HCT116 (cell line): ENCODE results near the gene THSD7A. TPM values are rescaled to one million over a fixed set of nuclear protein-coding genes. Genes with fewer than 3 reads are reported as not detected.

Source experiments
- ATAC-seq: fragments of 200-7000 bp; cut with Tn5 transposase; 2 replicates; pipeline ENCODE4 v1.9.1; 2020; ENCODE audit warnings: mild to moderate bottlenecking, moderate library complexity
- BruUV-seq: library from RNA; stranded (reverse); fragments of 400-500 nt; replicated peaks from 2 replicates; lab custom pipeline; 2021; lab: Mats Ljungman, UMichigan
- CTCF ChIA-PET: fragments of 300-600 bp; sonication (Branson Sonifier 250); formaldehyde crosslinking; loops from one replicate; lab custom pipeline; 2021; ENCODE audit warnings: antibody characterized with exemption; lab: Charles Lee
- POLR2A ChIA-PET: fragments of 300-600, 350-600 bp; sonication (Branson Sonifier 250); formaldehyde crosslinking; loops from one replicate; lab custom pipeline; 2021; ENCODE audit warnings: antibody characterized with exemption; lab: Charles Lee
- RAD21 ChIA-PET, 2 experiments: fragments of 300-600 bp; sonication (Branson Sonifier 250); formaldehyde crosslinking; loops; one replicate each; lab custom pipeline; 2023; ENCODE audit warnings: low total read pairs in 2 of 2; ENCODE audit not compliant: uncharacterized antibody in 2 of 2, unreplicated experiment in 2 of 2, low non-redundant PET in 1 of 2; lab: Charles Lee
- DNase-seq: peaks from one replicate; pipeline ENCODE4 v3.0.0-alpha.2; 2010; ENCODE audit warnings: low read depth, low spot score
- H2AFZ ChIP-seq: fragments of 200-600 bp; shearing (Covaris generic), sonication (generic); 2 replicates; pipeline ENCODE4 v1.6.1; 2017; ENCODE audit warnings: low read depth, mixed run types, mixed read lengths, antibody characterized with exemption, low read length; ENCODE audit not compliant: poor library complexity, severe bottlenecking
- H3K27ac ChIP-seq: 2 replicates; pipeline ENCODE4 v1.5.1; 2012; ENCODE audit warnings: low read depth, low read length
- H3K27me3 ChIP-seq: fragments of 200-600 bp; sonication (generic); 2 replicates; pipeline ENCODE4 v1.6.1; 2016; ENCODE audit warnings: mixed run types, low read length, mixed read lengths; ENCODE audit not compliant: insufficient read depth
- H3K36me3 ChIP-seq, 2 experiments: fragments of 200-500 bp in 1 of 2; fragments of 200-600 bp in 1 of 2; sonication (Bioruptor generic) in 1 of 2; sonication (generic) in 1 of 2; 2 replicates each; pipeline versions ENCODE4 v1.5.1 to v1.6.1; 2014 to 2016; ENCODE audit warnings: low read length in 2 of 2, inconsistent platforms in 1 of 2, mixed read lengths in 1 of 2, mixed run types in 1 of 2; ENCODE audit not compliant: insufficient read depth in 2 of 2, control insufficient read depth in 1 of 2
- H3K4me1 ChIP-seq, 2 experiments: fragments of 200-600 bp in 1 of 2; sonication (generic) in 1 of 2; 2 replicates each; pipeline versions ENCODE4 v1.5.1 to v1.6.1; 2012 to 2017; ENCODE audit warnings: low read length in 2 of 2, inconsistent platforms in 1 of 2, mild to moderate bottlenecking in 1 of 2, mixed read lengths in 1 of 2, mixed run types in 1 of 2, moderate library complexity in 1 of 2; ENCODE audit not compliant: insufficient read depth in 2 of 2, control insufficient read depth in 1 of 2
- H3K4me2 ChIP-seq: fragments of 200-600 bp; sonication (generic); 2 replicates; pipeline ENCODE4 v1.6.1; 2017; ENCODE audit warnings: mixed run types, low read length, mixed read lengths
- H3K4me3 ChIP-seq, 2 experiments: fragments of 200-600 bp in 1 of 2; sonication (generic) in 1 of 2; replicated peaks in 1 of 2; 2 replicates each; pipeline ENCODE4 v1.5.1; 2011 to 2016; ENCODE audit warnings: low read length in 2 of 2, control low read depth in 1 of 2, low read depth in 1 of 2, mild to moderate bottlenecking in 1 of 2, mixed read lengths in 1 of 2, mixed run types in 1 of 2
- H3K79me2 ChIP-seq: fragments of 200-600 bp; sonication (generic); 2 replicates; pipeline ENCODE4 v1.6.1; 2017; ENCODE audit warnings: mild to moderate bottlenecking, mixed run types, low read length, moderate library complexity, mixed read lengths; ENCODE audit not compliant: insufficient read depth
- H3K9ac ChIP-seq: fragments of 200-600 bp; sonication (generic); 2 replicates; pipeline ENCODE4 v1.6.1; 2016; ENCODE audit warnings: low read length, mixed read lengths
- H3K9me2 ChIP-seq: fragments of 200-600 bp; sonication (generic), shearing (Covaris generic); 2 replicates; pipeline ENCODE4 v1.6.1; 2017; ENCODE audit warnings: mixed run types, mild to moderate bottlenecking, moderate library complexity; ENCODE audit not compliant: insufficient read depth
- H3K9me3 ChIP-seq, 2 experiments: fragments of 200-500 bp in 1 of 2; fragments of 200-600 bp in 1 of 2; sonication (Bioruptor generic) in 1 of 2; sonication (generic) in 1 of 2; 2 replicates each; pipeline ENCODE4 v1.6.1; 2014 to 2017; ENCODE audit warnings: low read length in 2 of 2, mixed read lengths in 2 of 2, inconsistent platforms in 1 of 2, low read depth in 1 of 2, mild to moderate bottlenecking in 1 of 2, mixed run types in 1 of 2, moderate library complexity in 1 of 2; ENCODE audit not compliant: control insufficient read depth in 1 of 2, insufficient read depth in 1 of 2
- H4K20me1 ChIP-seq: fragments of 200-600 bp; sonication (generic), shearing (Covaris generic); 2 replicates; pipeline ENCODE4 v1.6.1; 2017; ENCODE audit warnings: mixed run types, mild to moderate bottlenecking, moderate library complexity; ENCODE audit not compliant: insufficient read depth
- CBX3 ChIP-seq: IDR thresholded peaks from 2 replicates; pipeline ENCODE4 v1.6.1; 2012; ENCODE audit warnings: low read depth
- CEBPB ChIP-seq: IDR thresholded peaks from 2 replicates; pipeline ENCODE4 v1.6.1; 2012; ENCODE audit warnings: low read depth
- CTCF ChIP-seq, 3 experiments: fragments of 200-600 bp in 1 of 3; sonication (generic) in 1 of 3; IDR thresholded peaks in 2 of 3; conservative IDR thresholded peaks in 1 of 3; 2 replicates each; pipeline ENCODE4 v1.5.1; 2012 to 2017; ENCODE audit warnings: low read depth in 2 of 3, low read length in 2 of 3, antibody characterized with exemption in 1 of 3, borderline replicate concordance in 1 of 3, control low read depth in 1 of 3, mild to moderate bottlenecking in 1 of 3, mixed read lengths in 1 of 3, mixed run types in 1 of 3, moderate library complexity in 1 of 3; ENCODE audit not compliant: insufficient read depth in 1 of 3
- EGR1 ChIP-seq: IDR thresholded peaks from 2 replicates; pipeline ENCODE4 v1.6.1; 2012; ENCODE audit warnings: low read depth
- EZH2 ChIP-seq: fragments of 200-600 bp; sonication (generic); IDR thresholded peaks from 2 replicates; pipeline ENCODE4 v1.6.1; 2017; ENCODE audit warnings: antibody characterized with exemption, mixed run types
- JUND ChIP-seq: IDR thresholded peaks from 2 replicates; pipeline ENCODE4 v1.6.1; 2012
- MAX ChIP-seq: IDR thresholded peaks from 2 replicates; pipeline ENCODE4 v1.6.1; 2012
- POLR2A ChIP-seq: IDR thresholded peaks from 2 replicates; pipeline ENCODE4 v1.7.0; 2011; ENCODE audit warnings: borderline replicate concordance; ENCODE audit not compliant: insufficient read depth, insufficient read length; ENCODE audit errors: extremely low read depth
- RAD21 ChIP-seq: IDR thresholded peaks from 2 replicates; pipeline ENCODE4 v1.6.1; 2012; ENCODE audit warnings: low read depth, mild to moderate bottlenecking
- REST ChIP-seq: IDR thresholded peaks from 2 replicates; pipeline ENCODE4 v1.6.1; 2012; ENCODE audit warnings: low read depth
- SP1 ChIP-seq: IDR thresholded peaks from 2 replicates; pipeline ENCODE4 v1.6.1; 2012; ENCODE audit warnings: low read depth
- SRF ChIP-seq: IDR thresholded peaks from 2 replicates; pipeline ENCODE4 v1.6.1; 2012; ENCODE audit warnings: low read depth
- YY1 ChIP-seq: IDR thresholded peaks from 2 replicates; pipeline ENCODE4 v1.6.1; 2011; ENCODE audit warnings: low read length, low read depth, moderate library complexity, mild to moderate bottlenecking; ENCODE audit not compliant: insufficient replicate concordance; ENCODE audit errors: extremely low read depth
- ZFX ChIP-seq: fragments of 450-650 bp; IDR thresholded peaks from 2 replicates; pipeline ENCODE4 v1.6.1; 2017
- ZNF274 ChIP-seq: fragments of 200-500 bp; sonication (Bioruptor generic); IDR thresholded peaks from 2 replicates; pipeline ENCODE4 v1.6.1; 2014; ENCODE audit warnings: mild to moderate bottlenecking, low read depth, low read length, inconsistent platforms
- intact Hi-C: fragments of 100-400 bp; cut with micrococcal nuclease; formaldehyde crosslinking; loops from 2 replicates; pipeline ENCODE4 v1.10.0; 2022
- total RNA-seq: library from RNA; stranded (reverse); gene quantifications from one replicate; pipeline ENCODE4 v1.2.1, GENCODE V29; 2021; ENCODE audit not compliant: unreplicated experiment

Gene THSD7A
- total RNA-seq, 1 experiment from 2014 or later = 0.05 TPM

GRCh38 chr7:11748884-11749283 lies 83.1 kb downstream of the THSD7A start:
- CTCF ChIA-PET = no interaction called here
- no peaks in the 10 kb centered on the region for H3K79me2 ChIP-seq
- DNase-seq (peak; percentile 1), ATAC-seq (peak; percentile 36; the same call in 1 of the 2 replicates)
- no peaks in the 10 kb centered on the region for H3K27me3 ChIP-seq
- H3K4me3 ChIP-seq = no peak overlapping the region
- BruUV-seq = no TSS peak
- POLR2A ChIA-PET = no interaction called here
- H3K4me1 ChIP-seq = peaks cover 0 to 7% of the 10 kb centered on the region in 2 experiments; a peak in 1 of 4 replicates
- no peaks in the 10 kb centered on the region for H3K9me3 ChIP-seq
- H4K20me1 ChIP-seq = no peaks in the 10 kb centered on the region
- intact Hi-C loops = no loop called here
- RAD21 ChIA-PET = no interaction called here
- no peak overlapping the region for H3K4me2 ChIP-seq
- H3K9me2 ChIP-seq = no peaks in the 10 kb centered on the region
- H3K36me3 ChIP-seq = no peaks in the 10 kb centered on the region
- H3K27ac ChIP-seq = no peak overlapping the region
- TF ChIP-seq YY1 (no peak), SP1 (no peak), SRF (no peak), CTCF (IDR thresholded peaks at IDR 0.05 in 2 of 3, conservative IDR thresholded peaks at IDR 0.05 in 1 of 3; ENCODE audit: borderline replicate concordance in 1 of 3, insufficient read depth in 1 of 3, low read depth in 2 of 3, low read length in 2 of 3) (peak in 2 of 3 experiments; percentile 22 to 25; a peak in 1 of 6 replicates)
- H2AFZ ChIP-seq = no peak overlapping the region
- H3K9ac ChIP-seq = no peak overlapping the region

- DNase-seq = no peak
- H3K4me2 ChIP-seq = no peak overlapping the region
- peaks cover 0 to 7% of the 10 kb centered on the region in 2 experiments; a peak in 1 of 4 replicates for H3K4me1 ChIP-seq
- ATAC-seq = no peak
- no peaks in the 10 kb centered on the region for H3K9me2 ChIP-seq
- H3K9me3 ChIP-seq = no peaks in the 10 kb centered on the region
- intact Hi-C loops = no loop called here
- no peak overlapping the region for H3K9ac ChIP-seq
- ChIA-PET RAD21 (no interaction called here), CTCF (no interaction called here), POLR2A (no interaction called here)
- no peaks in the 10 kb centered on the region for H3K27me3 ChIP-seq
- BruUV-seq = no TSS peak
- H4K20me1 ChIP-seq = no peaks in the 10 kb centered on the region
- no peaks in the 10 kb centered on the region for H3K36me3 ChIP-seq
- H3K79me2 ChIP-seq = no peaks in the 10 kb centered on the region
- H3K4me3 ChIP-seq = no peak overlapping the region
- no peak overlapping the region for H2AFZ ChIP-seq
- no peak overlapping the region for H3K27ac ChIP-seq
- TF ChIP-seq CEBPB (no peak), SP1 (no peak), MAX (no peak), ZFX (no peak), EGR1 (no peak), SRF (no peak), ZNF274 (no peak), EZH2 (no peak), RAD21 (no peak), POLR2A (no peak), CBX3 (no peak), REST (no peak), JUND (no peak), YY1 (no peak)
Measured at GRCh38 chr7:11747715-11748485, 84.1 kb downstream of the THSD7A start.
